HepG2 (cell line): ENCODE measurements around the gene OPRL1. TPM values are rescaled to one million over a fixed set of nuclear protein-coding genes. Genes with fewer than 3 reads are reported as not detected.

Experiments used
- FOXM1 ChIP-seq: sonication (generic); formaldehyde crosslinking; IDR thresholded peaks from 2 replicates; pipeline ENCODE4 v1.5.0; 2020; ENCODE audit warnings: missing genetic modification reagents
- GABPB1 ChIP-seq: IDR thresholded peaks from 2 replicates; pipeline ENCODE4 v1.6.1; 2016; ENCODE audit warnings: mild to moderate bottlenecking, missing genetic modification reagents, moderate library complexity, missing compliant biosample characterization
- GATA4 ChIP-seq: sonication (generic); IDR thresholded peaks from 2 replicates; pipeline ENCODE4 v1.6.1; 2016; ENCODE audit warnings: antibody characterized with exemption, low read depth, borderline replicate concordance
- MAFG ChIP-seq: sonication (generic); formaldehyde crosslinking; IDR thresholded peaks from 2 replicates; pipeline ENCODE4 v1.5.1; 2020; ENCODE audit warnings: mild to moderate bottlenecking, missing genetic modification reagents
- MXD3 ChIP-seq: IDR thresholded peaks from 2 replicates; pipeline ENCODE4 v1.6.1; 2016; ENCODE audit warnings: mild to moderate bottlenecking, missing biosample characterization, missing genetic modification reagents
- NBN ChIP-seq: fragments of 450-650 bp; conservative IDR thresholded peaks from 2 replicates; pipeline ENCODE4 v1.6.1; 2017
- NFAT5 ChIP-seq: sonication (generic); formaldehyde crosslinking; IDR thresholded peaks from 2 replicates; pipeline ENCODE4 v1.4.0; 2020; ENCODE audit warnings: missing genetic modification reagents
- RAD21 ChIP-seq: fragments of 450-650 bp; formaldehyde crosslinking; IDR thresholded peaks from 2 replicates; pipeline ENCODE4 v1.5.0; 2020; ENCODE audit warnings: mild to moderate bottlenecking
- RFX3 ChIP-seq: IDR thresholded peaks from 2 replicates; pipeline ENCODE4 v1.6.1; 2016; ENCODE audit warnings: missing biosample characterization, missing genetic modification reagents
- SP1 ChIP-seq, 2 experiments: fragments of 450-650 bp in 1 of 2; sonication (generic) in 1 of 2; formaldehyde crosslinking in 1 of 2; IDR thresholded peaks; 2 replicates each; pipeline versions ENCODE4 v1.4.0 to v1.6.1; 2016 to 2020; ENCODE audit warnings: missing genetic modification reagents in 1 of 2
- SP140L ChIP-seq: sonication (generic); formaldehyde crosslinking; IDR thresholded peaks from 2 replicates; pipeline ENCODE4 v1.4.0; 2020; ENCODE audit warnings: missing genetic modification reagents, borderline replicate concordance
- THRA ChIP-seq: sonication (generic); formaldehyde crosslinking; IDR thresholded peaks from 2 replicates; pipeline ENCODE4 v1.4.0; 2020; ENCODE audit warnings: missing genetic modification reagents, borderline replicate concordance
- ZBTB2 ChIP-seq: sonication (generic); formaldehyde crosslinking; IDR thresholded peaks from 2 replicates; pipeline ENCODE4 v1.8.0; 2022; ENCODE audit warnings: low read depth, missing genetic modification reagents
- ZBTB25 ChIP-seq: IDR thresholded peaks from 2 replicates; pipeline ENCODE4 v1.6.1; 2018; ENCODE audit warnings: missing genetic modification reagents
- ZNF232 ChIP-seq: sonication (generic); formaldehyde crosslinking; IDR thresholded peaks from 2 replicates; pipeline ENCODE4 v1.4.0; 2020; ENCODE audit warnings: missing genetic modification reagents, borderline replicate concordance
- ZNF501 ChIP-seq: sonication (generic); formaldehyde crosslinking; IDR thresholded peaks from 2 replicates; pipeline ENCODE4 v1.5.1; 2020; ENCODE audit warnings: mild to moderate bottlenecking, moderate library complexity, missing genetic modification reagents
- ZNF530 ChIP-seq: sonication (generic); formaldehyde crosslinking; IDR thresholded peaks from 2 replicates; pipeline ENCODE4 v1.5.0; 2020; ENCODE audit warnings: low read depth, mild to moderate bottlenecking, missing genetic modification reagents
- ZNF891 ChIP-seq: sonication (generic); formaldehyde crosslinking; IDR thresholded peaks from 2 replicates; pipeline ENCODE4 v1.5.0; 2020; ENCODE audit warnings: mild to moderate bottlenecking, missing genetic modification reagents
- polyA plus RNA-seq, 8 experiments: library from polyadenylated mRNA; depleted of rRNA in 3 of 8; stranded (reverse) in 7 of 8; unstranded in 1 of 8; fragments of >200 nt; fragmentation: Illumina TruSeq in 4 of 8; extraction: Trizol in 4 of 8; gene quantifications; 2 replicates each; pipeline versions ENCODE4 v1.2.1 to v1.2.3, GENCODE V29; 2011 to 2016; ENCODE audit warnings: low read depth in 4 of 8, missing spikeins in 1 of 8, mixed read lengths in 1 of 8; ENCODE audit not compliant: insufficient read depth in 1 of 8
- total RNA-seq, 5 experiments: library from RNA; depleted of rRNA; stranded (reverse); fragments of >200 nt; fragmentation: Illumina TruSeq; extraction: Trizol; gene quantifications; 2 replicates each; pipeline ENCODE4 v1.2.3, GENCODE V29; 2016; ENCODE audit warnings: low read depth in 1 of 5

OPRL1 gene
- total and polyA plus RNA-seq, 2 of the 13 experiments (the other 11 are each of a cell fraction or from before 2014, with no cell fraction given), result 0.35 to 0.71 TPM

GRCh38 chr20:64101731-64102621 lies 22.1 kb downstream of the OPRL1 start (continued):
- TF ChIP-seq GATA4 (peak; percentile 29; the same call in 1 of the 2 replicates), MXD3 (peak; percentile 71; the same call in 1 of the 2 replicates), ZNF232 (no peak), ZNF530 (CRISPR knock-in tag) (no peak), NFAT5 (CRISPR knock-in tag) (no peak), ZNF501 (CRISPR knock-in tag) (no peak), RFX3 (CRISPR knock-in tag) (no peak), MAFG (no peak), NBN (no peak), ZBTB25 (CRISPR knock-in tag) (no peak), ZNF891 (CRISPR knock-in tag) (peak; percentile 80), SP140L (CRISPR knock-in tag) (no peak), RAD21 (CRISPR knock-in tag) (peak; percentile 91), FOXM1 (CRISPR knock-in tag) (no peak), ZBTB2 (CRISPR knock-in tag) (no peak), THRA (peak; percentile 41; the same call in 1 of the 2 replicates), SP1 (IDR thresholded peaks at IDR 0.05) (no peak), SP1 (CRISPR knock-in tag; IDR thresholded peaks at IDR 0.05) (peak; percentile 50; the same call in 1 of the 2 replicates), GABPB1 (CRISPR knock-in tag) (peak; percentile 60; the same call in 1 of the 2 replicates)
